ENCODE results near the gene GASK1A.
"Not testable (repeated sequence)": the region's sequence is repeated elsewhere in the genome, so short reads cannot be mapped to it uniquely, and the experiment has no call there.

The GASK1A gene

DNA sequence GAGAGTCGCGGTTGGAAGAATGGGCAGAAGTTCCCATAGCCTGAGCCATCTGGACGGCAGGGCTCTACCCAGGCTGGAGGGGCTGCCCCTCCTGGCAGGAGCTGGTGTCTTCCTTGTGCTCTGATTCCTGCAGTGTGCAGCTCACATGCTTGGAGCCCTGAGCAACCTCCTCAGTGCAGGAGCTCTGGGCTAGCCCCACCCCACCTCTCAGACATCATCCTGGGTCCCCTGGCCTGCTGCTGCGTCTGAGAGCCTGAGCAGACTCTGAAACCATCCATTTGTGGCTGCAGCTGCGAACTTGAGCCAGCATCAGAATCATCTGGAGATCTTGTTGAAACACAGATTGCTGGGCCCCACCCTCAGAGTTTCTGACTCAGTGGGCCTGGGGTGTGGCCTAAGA is 84.0 kb downstream of the GASK1A start:
- no peak for DNase-seq

DNA sequence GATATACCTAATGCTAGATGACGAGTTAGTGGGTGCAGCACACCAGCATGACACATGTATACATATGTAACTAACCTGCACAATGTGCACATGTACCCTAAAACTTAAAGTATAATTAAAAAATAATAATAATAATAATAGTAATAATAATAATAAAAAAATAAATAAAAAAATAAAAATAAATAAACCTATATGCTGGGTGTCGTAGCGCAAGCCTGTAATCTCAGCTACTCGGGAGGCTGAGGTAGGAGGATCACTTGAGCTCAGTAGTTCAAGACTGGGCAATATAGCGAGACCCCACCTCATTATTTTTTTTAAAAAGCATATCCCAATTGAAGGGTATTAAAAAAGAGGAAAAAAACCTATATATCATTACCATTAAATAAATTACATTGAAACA is 91.6 kb downstream of the GASK1A start:
- not testable (repeated sequence) for DNase-seq

DNA sequence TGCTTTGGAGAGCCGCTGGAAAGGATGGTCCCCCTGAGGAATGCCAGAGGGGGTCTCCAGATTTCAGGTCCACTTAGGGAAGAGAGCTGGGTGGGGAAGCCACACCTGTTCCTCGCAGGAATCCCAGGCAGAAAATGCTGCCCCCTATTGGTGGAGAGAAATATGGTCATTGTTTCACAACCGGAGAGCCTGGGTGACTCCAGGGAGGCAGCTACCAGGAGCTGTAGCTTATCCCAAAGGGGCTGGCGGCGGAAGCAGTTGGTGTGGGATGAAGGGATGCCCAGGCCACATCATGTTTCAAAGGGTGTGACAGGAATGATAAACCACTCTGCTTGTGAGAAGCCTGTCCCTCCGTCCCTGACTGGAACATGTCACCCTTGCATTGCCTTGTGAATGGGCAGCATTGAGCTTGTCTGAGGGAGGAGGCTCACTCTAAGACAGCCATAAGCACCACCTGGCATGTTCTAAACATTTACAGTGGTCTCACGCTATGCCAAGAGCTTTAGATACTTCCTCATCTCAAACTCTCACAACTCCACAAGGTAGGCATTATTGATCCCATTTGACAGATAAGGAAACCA is 92.3 kb downstream of the GASK1A start:
- peak; percentile 41 for DNase-seq

DNA sequence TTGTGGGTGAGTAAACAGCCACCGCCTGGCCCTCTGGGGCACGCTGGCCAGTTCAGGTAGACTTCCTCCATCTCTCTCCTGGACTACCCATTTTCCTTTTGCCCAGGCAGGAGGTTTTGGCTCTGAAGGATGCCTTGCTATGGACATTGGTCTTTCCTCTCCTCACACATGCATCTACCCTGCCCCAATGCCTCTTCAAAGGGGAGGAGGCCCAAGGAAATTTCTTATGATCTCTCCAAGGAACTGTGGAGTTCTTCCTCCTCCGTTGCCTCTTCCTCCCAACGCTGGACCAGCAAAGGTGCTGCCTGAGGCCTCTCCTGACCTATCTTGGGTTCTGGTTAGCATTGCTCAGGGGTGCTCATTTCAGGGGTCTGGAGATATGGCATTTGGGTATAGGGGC is 93.2 kb downstream of the GASK1A start:
- DNase-seq = no peak

DNA sequence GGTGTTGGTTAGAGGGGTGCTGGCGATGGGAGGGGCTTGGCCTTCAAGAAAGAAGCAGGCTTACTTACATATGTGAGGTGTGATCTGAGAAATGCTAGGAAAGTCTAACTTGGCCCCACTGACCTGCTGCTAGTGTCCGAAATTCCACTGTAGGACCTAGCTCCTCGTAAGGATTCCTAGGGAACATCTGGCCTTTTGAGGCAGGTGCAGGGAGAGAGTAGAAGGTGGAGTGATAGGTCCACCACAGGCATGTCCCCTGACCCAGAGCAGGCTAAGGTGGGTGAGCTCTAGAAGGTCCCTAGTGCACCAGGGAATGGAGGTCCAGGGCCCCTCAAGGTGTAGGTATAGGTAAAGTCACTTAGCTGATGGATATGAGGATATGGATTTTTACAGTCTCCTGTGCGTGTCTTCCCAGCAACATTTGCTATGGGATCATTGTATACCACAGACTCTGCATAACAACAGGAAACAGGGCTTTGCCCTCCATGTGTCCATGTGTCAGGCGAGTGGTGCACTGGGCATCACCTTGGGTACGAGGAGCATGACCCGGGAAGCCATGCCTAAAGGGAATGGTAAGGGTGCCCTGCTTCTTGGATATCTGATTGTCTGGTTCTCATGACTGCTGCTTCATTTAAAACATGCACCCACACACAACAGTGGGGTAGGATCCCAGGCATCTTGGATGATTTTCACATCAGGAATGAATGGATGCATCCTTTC is 94.2 kb downstream of the GASK1A start:
- DNase-seq = no peak

DNA sequence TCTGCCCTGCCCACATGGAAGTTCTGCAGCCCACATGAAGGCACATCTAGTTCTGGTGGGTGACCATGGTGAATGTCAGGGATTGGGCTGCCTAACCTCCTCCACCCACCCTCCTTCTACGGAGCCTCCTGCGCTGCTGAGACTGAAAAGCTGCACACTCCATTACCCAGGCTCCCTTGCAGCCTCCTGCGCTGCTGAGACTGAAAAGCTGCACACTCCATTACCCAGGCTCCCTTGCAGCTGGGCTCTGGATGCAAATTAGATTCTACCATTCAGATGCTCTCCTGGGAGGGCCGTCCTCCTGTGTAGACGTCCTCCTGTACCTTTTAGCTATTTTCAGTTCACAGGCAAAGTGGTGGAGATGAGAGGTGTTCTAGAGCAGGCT is 94.7 kb downstream of the GASK1A start:
- DNase-seq = no peak

DNA sequence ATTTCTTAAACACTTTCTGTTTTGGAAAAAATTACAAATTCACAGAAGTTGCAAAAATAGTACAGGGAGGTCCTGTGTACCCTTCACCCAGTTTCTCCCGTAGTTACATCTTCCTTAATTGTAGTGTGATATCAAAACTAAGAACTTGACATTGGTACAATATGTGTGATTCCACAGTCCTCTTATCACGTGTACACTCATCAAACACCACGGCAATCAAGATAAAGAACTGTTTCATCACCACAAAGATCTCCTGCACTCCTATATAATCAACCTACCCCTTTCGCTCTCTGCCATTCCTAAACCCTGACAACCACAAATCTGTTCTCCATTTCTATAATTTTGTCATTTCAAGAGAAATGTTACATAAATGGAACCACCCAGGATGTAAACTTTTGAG is 95.4 kb downstream of the GASK1A start:
- no peak for DNase-seq

DNA sequence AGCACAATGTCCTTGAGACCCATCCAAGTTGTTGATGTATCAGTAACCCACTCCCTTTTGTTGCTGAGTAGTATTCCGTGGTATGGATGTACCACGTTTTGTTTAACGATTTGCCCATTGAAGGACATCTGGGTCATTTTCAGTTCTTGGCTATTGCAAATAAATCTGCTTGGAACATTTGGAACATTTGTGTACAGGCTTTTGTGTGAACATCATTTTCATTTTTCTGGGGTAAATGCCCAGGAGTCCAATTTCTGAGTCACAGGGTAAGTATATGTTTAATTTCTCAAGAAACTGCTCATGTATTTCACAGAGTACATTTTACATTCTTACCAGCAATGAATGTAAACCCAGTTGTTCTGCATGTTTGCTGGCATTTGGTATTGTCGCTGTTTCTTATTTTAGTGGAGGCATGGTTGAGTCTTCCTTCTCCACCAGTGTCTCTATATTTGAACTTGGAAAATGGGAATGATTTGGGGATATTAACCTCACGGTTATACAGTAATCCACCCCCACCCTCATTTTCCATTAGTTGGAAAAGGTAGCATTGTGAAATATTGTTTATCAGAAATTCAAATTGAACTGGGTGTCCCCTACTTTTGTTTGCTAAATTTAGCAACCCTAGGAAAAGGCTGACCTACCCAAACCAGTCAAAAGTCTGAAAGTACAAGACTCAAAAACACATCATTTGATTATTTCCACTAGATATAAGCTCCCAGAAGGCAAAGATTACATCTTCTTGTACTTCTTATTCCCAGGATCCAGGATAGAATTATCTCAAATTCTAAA is 96.0 kb downstream of the GASK1A start:
- DNase-seq = no peak

DNA sequence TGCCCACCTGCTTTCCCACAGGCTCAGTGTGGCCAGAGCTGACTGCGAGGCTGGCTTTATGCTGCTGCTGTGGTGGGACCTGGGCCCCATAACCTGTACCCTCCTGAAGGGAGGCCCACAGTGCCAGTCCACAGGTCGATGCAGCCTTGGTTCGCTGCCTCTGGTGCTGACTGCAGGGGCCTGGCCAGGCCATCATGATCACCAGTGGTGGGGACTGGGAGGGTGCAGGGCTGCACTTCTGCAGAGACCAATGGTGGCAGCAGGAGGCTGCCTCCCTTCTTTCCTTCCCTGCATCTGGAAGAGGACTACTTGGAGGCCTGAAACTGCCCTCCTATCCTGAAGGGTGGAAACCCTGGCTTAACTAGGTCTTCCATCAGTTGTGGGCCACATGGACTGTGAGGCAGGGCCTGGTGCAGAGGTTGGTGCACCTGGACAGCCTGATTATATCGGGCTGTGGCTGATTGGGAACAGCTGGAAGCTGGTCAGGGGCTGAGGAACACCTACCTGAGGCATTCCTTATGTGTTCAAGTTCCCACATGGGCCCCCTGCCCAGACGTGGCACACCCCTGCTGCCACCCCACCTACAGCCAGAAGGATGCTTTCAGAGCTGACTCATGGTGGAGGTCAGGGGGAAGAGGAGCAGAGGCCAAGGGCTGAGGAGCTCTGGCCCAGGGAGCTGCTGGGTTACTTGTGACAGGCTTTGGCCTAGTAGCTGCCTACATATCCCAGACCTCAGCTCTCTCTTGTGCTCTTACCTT is 97.0 kb downstream of the GASK1A start:
- no peak for DNase-seq

DNA sequence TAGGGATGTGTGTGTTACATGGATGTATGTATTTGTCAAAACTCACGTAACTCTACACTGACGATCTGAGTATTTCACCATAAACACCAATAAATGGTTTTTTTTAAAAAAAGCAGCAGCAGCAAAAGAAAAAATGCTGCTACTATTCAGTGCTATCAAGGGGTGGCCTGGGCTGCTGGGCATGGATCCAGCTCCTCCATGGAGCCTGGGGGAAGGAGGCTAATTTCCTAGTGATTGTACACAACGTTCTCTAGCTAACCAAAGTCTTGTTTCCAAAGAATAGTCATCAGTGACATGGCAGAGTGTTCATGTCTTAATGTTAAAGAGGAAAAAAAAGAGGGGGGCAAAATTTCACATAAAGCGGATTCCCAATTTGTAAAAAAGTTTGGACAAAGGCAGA is 97.7 kb downstream of the GASK1A start:
- no peak for DNase-seq

DNA sequence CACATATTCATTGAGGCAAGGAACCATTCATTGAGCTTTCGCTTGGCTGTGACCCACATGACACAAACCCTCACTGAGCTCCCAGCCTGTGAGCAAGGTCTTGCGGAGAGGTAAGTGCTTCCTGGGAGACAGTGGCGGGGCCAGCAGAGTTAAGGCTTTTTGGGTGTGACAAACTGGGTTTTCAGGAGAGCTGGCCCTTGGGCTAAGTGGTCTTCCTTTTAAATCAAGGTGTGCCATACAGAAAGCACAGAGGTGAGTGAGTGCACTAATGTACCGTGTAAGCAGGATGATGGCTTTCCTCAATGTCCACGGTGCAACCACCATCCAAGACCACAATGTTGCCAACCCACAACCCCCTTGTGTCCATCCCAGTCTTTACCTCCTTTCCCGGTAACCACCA is 98.2 kb downstream of the GASK1A start:
- DNase-seq = no peak

DNA sequence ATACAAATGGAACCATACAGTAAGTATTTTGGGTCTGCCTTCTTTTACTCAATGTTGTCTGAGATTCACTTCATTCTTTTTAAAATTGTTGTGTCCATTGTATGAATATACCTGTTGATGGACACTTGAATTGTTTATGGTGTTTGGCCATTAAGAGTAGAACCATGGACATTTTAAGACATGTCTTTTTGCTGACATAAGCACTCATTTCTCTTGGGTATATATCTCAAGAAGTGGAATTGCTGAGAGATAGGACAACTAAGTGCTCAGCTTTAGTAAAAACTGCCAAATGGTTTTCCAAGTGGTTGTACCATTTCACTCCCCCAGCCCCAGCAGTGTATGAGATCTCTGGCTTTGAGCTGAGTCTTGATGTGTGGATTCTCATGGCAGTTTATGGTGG is 98.6 kb downstream of the GASK1A start:
- DNase-seq = no peak

DNA sequence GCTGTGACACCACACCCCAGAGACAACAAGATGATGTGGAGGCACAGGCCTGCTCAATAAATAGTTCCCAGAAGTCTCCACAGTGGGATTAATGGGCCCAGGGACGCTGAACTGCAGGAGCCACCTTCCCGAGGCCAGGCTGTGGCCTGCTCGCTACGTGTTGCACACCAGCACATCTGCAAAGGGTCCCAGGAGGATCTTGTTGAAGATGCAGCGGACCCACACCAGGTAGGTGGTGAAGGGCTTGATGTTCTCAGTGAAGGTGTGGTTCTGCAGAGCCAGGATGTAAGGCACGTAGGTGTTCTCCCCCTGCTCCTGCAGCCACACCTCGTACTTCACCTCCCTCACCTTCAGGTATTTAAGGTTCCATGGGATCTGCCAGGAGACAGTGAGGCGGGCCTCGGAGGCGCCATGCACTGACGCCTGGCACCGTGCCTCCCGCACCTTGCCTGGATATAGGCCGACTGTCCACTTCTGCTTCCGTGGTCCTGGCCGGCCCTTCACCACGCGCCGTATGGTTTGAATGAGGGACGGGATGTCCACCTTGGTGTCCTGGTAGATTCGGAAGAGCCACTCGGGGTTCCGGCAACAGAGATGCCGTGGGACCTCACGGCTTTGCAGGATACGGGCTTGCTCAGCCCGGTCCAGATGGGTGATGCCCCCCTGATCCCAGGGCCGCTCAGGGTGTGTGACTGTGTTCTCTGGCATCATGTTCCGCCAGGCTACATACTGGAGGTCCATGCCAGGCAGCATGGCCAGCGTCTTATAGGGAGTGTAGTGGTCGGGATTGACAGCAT is 100.6 kb downstream of the GASK1A start:
- DNase-seq = no peak

DNA sequence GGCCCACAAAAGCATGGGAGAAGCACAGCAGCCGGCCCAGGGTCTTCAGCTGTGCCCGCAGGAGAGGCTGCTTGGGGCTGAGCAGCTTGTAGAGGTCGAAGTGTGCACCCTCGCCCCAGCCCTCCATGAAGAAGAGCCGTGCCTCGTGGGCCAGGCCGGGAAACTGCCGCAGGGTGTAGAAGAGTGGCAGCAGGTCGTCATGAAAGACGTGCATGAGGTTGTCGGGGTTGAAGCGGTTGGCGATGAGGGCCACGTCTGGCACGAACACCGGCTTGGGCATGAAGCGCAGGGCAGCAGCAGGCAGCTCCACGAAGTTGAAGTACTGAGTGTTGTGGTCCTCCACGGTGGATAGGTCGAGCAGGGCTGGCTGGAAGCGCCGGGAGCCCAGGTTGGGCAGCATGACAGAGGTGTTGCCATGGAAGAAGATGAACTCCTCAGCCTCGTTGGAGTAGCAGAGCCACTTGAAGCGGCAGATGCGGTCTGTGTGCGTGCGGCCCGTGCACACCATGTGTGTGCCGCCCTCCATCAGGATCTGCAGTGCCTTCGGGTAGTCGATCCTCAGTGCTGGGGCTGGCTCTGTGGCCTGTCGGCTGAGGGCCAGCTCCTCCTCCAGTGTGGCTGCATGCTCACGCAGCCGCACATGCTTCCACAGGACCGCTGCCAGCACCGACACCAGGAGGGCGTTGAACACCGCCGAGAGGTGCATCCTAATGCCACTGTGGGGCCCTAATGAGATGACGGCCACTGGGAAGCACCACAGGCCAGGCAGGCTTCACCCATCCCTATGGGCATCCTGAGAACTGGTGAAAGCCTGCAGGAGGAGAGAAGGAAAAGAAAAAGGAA is 101.8 kb downstream of the GASK1A start:
- DNase-seq = no peak

DNA sequence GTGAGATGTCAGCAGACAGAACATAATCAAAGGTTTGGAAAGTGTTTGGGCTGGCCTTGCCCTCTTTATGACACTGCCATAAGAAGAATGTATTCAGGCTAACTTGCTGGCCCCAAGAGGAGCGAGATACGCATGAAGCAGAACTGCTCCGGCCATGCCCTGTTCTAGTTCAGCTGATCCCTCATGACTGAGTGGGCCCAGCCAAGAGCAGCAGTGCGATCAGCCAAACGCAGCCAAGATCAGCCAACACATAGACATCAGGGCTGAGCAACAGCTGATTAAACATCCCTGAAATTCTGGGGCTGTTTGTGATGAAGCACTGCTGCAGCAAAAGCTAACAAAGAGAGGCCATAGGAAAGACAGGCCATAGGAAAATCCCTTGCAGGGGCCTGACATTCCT is 102.7 kb downstream of the GASK1A start:
- no peak for DNase-seq

DNA sequence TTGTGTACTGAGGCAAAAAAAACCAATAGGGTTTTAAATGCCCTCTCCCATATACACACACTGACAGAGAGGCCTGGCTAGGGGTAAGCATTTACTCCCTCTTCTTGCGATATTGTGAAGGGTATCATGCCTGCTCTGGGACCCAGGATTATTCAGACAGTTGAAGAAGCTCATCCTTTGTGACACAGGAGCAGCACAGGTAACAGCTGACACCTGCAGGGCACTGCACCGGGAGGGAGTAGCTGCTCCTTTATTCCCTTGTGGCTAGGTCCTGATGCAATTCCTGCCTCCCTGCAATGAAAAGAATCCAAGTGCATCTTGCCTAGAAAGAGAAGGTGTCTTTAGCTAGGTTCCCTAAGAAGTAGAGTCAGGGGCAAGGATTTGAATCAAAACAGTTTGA is 103.3 kb downstream of the GASK1A start:
- DNase-seq = no peak

DNA sequence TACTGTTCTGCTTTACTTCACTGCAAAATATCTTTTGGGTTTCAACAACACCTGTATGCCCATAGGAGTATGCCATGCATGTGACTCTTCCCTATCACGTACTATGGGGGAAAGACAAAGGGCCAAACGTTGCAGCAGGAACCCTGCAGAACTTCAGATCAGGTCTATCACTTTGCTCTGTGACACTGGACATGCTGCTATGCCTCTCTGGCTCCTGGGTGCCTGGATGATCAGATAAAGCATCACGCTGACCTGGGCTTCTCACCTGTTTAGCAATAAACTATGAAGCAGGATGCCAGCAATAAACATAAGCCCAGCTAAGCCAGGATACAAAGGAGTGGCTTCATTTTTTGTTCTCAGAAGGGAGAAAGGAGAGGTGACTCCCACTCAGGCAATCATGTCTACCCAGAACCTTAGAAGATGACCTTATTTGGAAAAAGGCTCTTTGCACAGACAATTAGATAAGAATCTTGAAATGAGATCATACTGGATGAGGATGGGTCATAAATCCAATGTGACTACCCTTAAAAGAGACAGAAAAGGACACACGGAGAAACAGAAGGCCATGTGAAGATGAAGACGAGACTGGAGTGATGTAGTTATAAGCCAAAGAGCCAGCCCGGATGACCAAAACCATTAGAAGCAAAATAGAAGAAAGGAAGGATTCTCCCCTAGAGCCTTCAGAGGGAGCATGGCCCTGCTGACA is 107.5 kb downstream of the GASK1A start:
- DNase-seq = no peak

DNA sequence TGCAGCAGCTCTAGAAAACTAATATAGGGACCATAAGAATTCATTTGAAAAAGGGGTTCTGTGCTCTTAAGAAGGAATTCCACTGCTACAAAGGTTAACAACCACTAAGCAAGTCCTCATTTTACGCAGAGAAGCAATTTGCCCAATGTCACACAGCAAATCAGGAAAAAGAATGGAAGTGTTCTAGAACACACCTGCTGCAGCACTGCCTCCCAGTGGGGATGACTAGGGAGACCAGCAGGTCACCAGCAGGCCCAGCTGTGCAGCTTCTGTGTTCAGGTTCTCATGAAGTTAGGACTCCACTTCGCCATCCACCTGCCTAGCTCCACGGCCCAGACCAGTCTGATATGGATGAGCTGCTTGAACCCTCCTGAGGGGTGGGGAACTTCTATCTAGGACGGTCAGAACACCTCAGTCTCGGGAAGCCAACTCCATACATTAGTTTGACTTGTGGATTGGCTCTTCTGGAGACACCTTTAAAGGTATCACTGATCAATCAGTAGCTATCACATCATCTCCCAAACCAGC is 108.2 kb downstream of the GASK1A start:
- DNase-seq = no peak

DNA sequence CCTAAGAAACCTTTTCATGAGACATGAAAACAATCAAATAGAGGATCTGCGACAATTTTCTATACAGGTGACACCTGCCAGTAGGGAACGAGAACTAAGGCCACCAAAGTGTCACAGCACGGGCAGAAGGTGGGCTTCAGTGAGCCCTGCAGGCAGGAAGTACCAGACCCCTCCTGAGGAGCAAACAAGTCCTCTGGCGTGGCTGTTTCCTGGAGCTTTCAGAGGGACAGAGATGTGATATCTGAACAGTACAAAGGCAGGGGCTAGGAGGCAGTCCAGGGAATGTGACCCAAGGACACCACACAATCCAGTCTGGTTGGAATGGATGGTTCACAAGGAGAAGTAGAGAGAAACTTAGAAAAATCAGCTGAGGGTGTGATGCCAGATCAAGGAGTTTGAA is 110.0 kb downstream of the GASK1A start:
- DNase-seq = no peak

DNA sequence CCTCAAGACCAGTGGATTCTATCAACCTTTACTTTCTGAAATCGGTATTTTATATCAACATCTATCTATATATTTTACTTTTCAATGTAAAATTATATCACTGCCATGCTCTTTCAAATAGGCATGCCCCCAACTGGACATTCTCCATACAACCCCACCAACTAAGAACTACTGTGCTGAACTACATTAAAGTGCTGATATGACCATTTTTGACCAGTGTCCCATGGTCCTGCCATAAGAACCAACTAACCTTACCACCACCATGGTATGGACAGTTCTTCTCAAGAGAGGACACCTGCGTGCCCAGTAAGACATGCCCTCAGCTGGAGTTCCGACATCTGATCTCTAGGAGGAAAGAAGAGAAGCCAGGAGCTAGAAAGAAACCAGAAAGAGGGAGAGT is 111.1 kb downstream of the GASK1A start:
- no peak for DNase-seq

DNA sequence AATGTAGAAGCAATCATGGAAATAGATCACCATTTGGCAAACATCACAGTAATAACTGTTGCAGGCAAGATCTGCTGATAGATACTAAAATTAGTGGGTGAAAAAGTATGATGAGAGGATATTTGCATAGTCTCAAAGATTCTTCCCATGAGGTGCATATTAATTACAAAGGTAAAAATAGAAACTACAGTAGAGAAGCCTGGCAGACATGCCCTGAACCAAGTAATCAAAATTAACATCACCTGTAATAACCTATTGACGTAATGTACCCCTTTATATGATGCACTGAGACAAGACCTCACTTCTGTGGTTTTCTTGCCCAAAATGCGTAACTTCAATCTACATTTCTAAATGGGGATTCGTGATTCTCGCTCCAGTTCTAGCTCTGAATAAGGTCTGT is 112.4 kb downstream of the GASK1A start:
- no peak for DNase-seq

All from DMS53 (cell line).